ENCODE measurements around the gene ARPC1A.
"Not testable (repeated sequence)": the region's sequence is repeated elsewhere in the genome, so short reads cannot be mapped to it uniquely, and the experiment has no call there.

Gene ARPC1A

GRCh38 chr7:99322659-99323058 lies 3.0 kb upstream of the ARPC1A start:
- not testable (repeated sequence) for DNase-seq (ENCODE audit: low read depth)

GRCh38 chr7:99324559-99324958 lies 1.1 kb upstream of the ARPC1A start:
- DNase-seq (ENCODE audit: low read depth): no peak

GRCh38 chr7:99325001-99325493 lies 651 bp upstream of the ARPC1A start:
- DNase-seq (ENCODE audit: low read depth): no peak

- DNase-seq (ENCODE audit: low read depth): no peak
Measured at GRCh38 chr7:99326408-99326782, 697 bp downstream of the ARPC1A start.

GRCh38 chr7:99330314-99330961 lies 4.7 kb downstream of the ARPC1A start:
- not testable (repeated sequence) for DNase-seq (ENCODE audit: low read depth)

- no peak for DNase-seq (ENCODE audit: low read depth)
Measured at GRCh38 chr7:99331002-99331401, 5.3 kb downstream of the ARPC1A start.

- DNase-seq (ENCODE audit: low read depth): no peak
Measured at GRCh38 chr7:99339595-99339994, 13.9 kb downstream of the ARPC1A start.

- no peak for DNase-seq (ENCODE audit: low read depth)
Measured at GRCh38 chr7:99340659-99341058, 15.0 kb downstream of the ARPC1A start.

GRCh38 chr7:99344061-99344647 lies 18.5 kb downstream of the ARPC1A start:
- no peak for DNase-seq (ENCODE audit: low read depth)

- not testable (repeated sequence) for DNase-seq (ENCODE audit: low read depth)
Measured at GRCh38 chr7:99350641-99351040, 24.9 kb downstream of the ARPC1A start.

GRCh38 chr7:99352247-99352646 lies 26.5 kb downstream of the ARPC1A start:
- DNase-seq (ENCODE audit: low read depth): no peak

- no peak for DNase-seq (ENCODE audit: low read depth)
Measured at GRCh38 chr7:99355098-99355497, 29.4 kb downstream of the ARPC1A start.

GRCh38 chr7:99357701-99358490 lies 32.2 kb downstream of the ARPC1A start:
- no peak for DNase-seq (ENCODE audit: low read depth)

- not testable (repeated sequence) for DNase-seq (ENCODE audit: low read depth)
Measured at GRCh38 chr7:99358521-99358920, 32.8 kb downstream of the ARPC1A start.

- no peak for DNase-seq (ENCODE audit: low read depth)
Measured at GRCh38 chr7:99359465-99360154, 33.9 kb downstream of the ARPC1A start.

GRCh38 chr7:99362801-99363200 lies 37.1 kb downstream of the ARPC1A start:
- no peak for DNase-seq (ENCODE audit: low read depth)

- no peak for DNase-seq (ENCODE audit: low read depth)
Measured at GRCh38 chr7:99363286-99363685, 37.6 kb downstream of the ARPC1A start.

- DNase-seq (ENCODE audit: low read depth): peak; percentile 54
Measured at GRCh38 chr7:99365318-99366141, 39.8 kb downstream of the ARPC1A start.

GRCh38 chr7:99366646-99367045 lies 40.9 kb downstream of the ARPC1A start:
- no peak for DNase-seq (ENCODE audit: low read depth)

- no peak for DNase-seq (ENCODE audit: low read depth)
Measured at GRCh38 chr7:99368750-99369389, 43.2 kb downstream of the ARPC1A start.

- DNase-seq (ENCODE audit: low read depth): no peak
Measured at GRCh38 chr7:99369767-99370391, 44.2 kb downstream of the ARPC1A start.
